ENCODE data around the gene FIBP. TPM values are rescaled to one million over a fixed set of nuclear protein-coding genes. Genes with fewer than 3 reads are reported as not detected.

The FIBP gene
- total and polyA plus RNA-seq, 10 of the 15 experiments (the other 5 are each of a cell fraction or from before 2014, with no cell fraction given) = 65.1 to 182 (median 94.6) TPM

- Histone ChIP-seq H3K9me3 (replicated peaks; ENCODE audit: control insufficient read depth, insufficient read depth, low read length) (no peaks in the 10 kb centered on the region), H2AFZ (ENCODE audit: control insufficient read depth, low read depth, low read length) (peak overlapping the region; percentile 75), H3K4me2 (ENCODE audit: control insufficient read depth, insufficient read depth) (peak overlapping the region; percentile 92), H3K79me2 (ENCODE audit: control insufficient read depth, insufficient read depth, low read length) (no peaks in the 10 kb centered on the region), H3K4me3 (peak overlapping the region; percentile 65), H3K27ac (ENCODE audit: control insufficient read depth, insufficient read depth) (peak overlapping the region; percentile 99), H3K36me3 (ENCODE audit: control insufficient read depth in 2 of 2, insufficient read depth in 2 of 2, low read length in 1 of 2) (no peaks in the 10 kb centered on the region; a peak in 1 of 4 replicates), H3K9ac (ENCODE audit: control insufficient read depth, insufficient read depth, low read length) (peak overlapping the region; percentile 83), H4K20me1 (ENCODE audit: control insufficient read depth, insufficient read depth) (no peaks in the 10 kb centered on the region), H3K4me1 (ENCODE audit: control insufficient read depth, insufficient read depth, low read length) (peaks cover 20% of the 10 kb centered on the region), H3K27me3 (replicated peaks in 1 of 2; ENCODE audit: control insufficient read depth in 2 of 2, insufficient read depth in 2 of 2, low read length in 1 of 2) (no peaks in the 10 kb centered on the region)
- WGBS (ENCODE audit: insufficient coverage, insufficient replicate concordance, low lambda C conversion rate, missing lambda C conversion rate) = 8% methylated on average over 9 of the region's 9 CpGs
- ATAC-seq (peak; percentile 95), DNase-seq (ENCODE audit: low read depth, low spot score) (peak; percentile 84), FAIRE-seq (peak; percentile 99)
- in situ Hi-C loops (cut with MboI) = no loop called here
- RAD21 ChIA-PET (ENCODE audit: unreplicated experiment) = interaction anchor here (0.5 to 1.6 kb wide), 10 partner anchors 26 to 208 kb away, joined by 3 to 7 read pairs (median 4); partner anchors contain the start of genes BANF1, CCDC85B, EIF1AD and FIBP
- CTCF ChIA-PET = interaction anchor here (1.0 to 2.0 kb wide), 5 partner anchors 34 to 69 kb away, joined by 4 to 7 read pairs (median 4); partner anchors contain the start of genes CCDC85B, FIBP and MUS81
- TSS peak; percentile 94 for BruUV-seq (replicated peaks)
- SMC1A ChIA-PET (ENCODE audit: uncharacterized antibody, unreplicated experiment) = interaction anchor here (1.1 to 2.3 kb wide), 3 partner anchors 15 to 38 kb away, joined by 3 to 19 read pairs (median 8); partner anchors contain the start of gene CCDC85B
- POLR2A ChIA-PET = interaction anchor here (0.5 to 3.1 kb wide), 14 partner anchors 8 to 806 kb away, joined by 3 to 29 read pairs (median 4); partner anchors contain the start of genes CCDC85B and FOSL1
- intact Hi-C loops (cut with micrococcal nuclease; ENCODE audit: unreplicated experiment) = loop anchor here (5.0 kb wide), 1 partner anchor 36 kb away; the partner anchor contains the start of gene CCDC85B
- peak; percentile 47; the same call in 1 of the 2 replicates for TF ChIP-seq POLR2AphosphoS5 (IDR thresholded peaks at IDR 0.05; ENCODE audit: low read length)
- 0 out of 2 replicates have a peak, but pooled peaks have one; percentile 31 for TF ChIP-seq FOXM1 (IDR thresholded peaks at IDR 0.05; ENCODE audit: low read depth, low read length)
- TF ChIP-seq PML (IDR thresholded peaks at IDR 0.05; ENCODE audit: low read length) = peak; percentile 66; the same call in 1 of the 2 replicates
- 0 out of 2 replicates have a peak, but pooled peaks have one; percentile 29 for TF ChIP-seq TCF12 (IDR thresholded peaks at IDR 0.05; ENCODE audit: low read depth, low read length)
- peak; percentile 78 for TF ChIP-seq HDGF (IDR thresholded peaks at IDR 0.05)
- TF ChIP-seq SUPT20H (IDR thresholded peaks at IDR 0.05; ENCODE audit: borderline replicate concordance, control insufficient read depth, low read depth, low read length) = no peak
- peak; percentile 48 for TF ChIP-seq SP1 (IDR thresholded peaks at IDR 0.05; ENCODE audit: low read depth, low read length)
- TF ChIP-seq SUZ12 (IDR thresholded peaks at IDR 0.05; ENCODE audit: unreplicated experiment) = no peak
- 0 out of 2 replicates have a peak, but pooled peaks have one; percentile 36 for TF ChIP-seq BACH1 (IDR thresholded peaks at IDR 0.05; ENCODE audit: borderline replicate concordance)
- peak; percentile 92 for TF ChIP-seq RUNX3 (IDR thresholded peaks at IDR 0.05; ENCODE audit: low read length)
- TF ChIP-seq, protein P1, sequence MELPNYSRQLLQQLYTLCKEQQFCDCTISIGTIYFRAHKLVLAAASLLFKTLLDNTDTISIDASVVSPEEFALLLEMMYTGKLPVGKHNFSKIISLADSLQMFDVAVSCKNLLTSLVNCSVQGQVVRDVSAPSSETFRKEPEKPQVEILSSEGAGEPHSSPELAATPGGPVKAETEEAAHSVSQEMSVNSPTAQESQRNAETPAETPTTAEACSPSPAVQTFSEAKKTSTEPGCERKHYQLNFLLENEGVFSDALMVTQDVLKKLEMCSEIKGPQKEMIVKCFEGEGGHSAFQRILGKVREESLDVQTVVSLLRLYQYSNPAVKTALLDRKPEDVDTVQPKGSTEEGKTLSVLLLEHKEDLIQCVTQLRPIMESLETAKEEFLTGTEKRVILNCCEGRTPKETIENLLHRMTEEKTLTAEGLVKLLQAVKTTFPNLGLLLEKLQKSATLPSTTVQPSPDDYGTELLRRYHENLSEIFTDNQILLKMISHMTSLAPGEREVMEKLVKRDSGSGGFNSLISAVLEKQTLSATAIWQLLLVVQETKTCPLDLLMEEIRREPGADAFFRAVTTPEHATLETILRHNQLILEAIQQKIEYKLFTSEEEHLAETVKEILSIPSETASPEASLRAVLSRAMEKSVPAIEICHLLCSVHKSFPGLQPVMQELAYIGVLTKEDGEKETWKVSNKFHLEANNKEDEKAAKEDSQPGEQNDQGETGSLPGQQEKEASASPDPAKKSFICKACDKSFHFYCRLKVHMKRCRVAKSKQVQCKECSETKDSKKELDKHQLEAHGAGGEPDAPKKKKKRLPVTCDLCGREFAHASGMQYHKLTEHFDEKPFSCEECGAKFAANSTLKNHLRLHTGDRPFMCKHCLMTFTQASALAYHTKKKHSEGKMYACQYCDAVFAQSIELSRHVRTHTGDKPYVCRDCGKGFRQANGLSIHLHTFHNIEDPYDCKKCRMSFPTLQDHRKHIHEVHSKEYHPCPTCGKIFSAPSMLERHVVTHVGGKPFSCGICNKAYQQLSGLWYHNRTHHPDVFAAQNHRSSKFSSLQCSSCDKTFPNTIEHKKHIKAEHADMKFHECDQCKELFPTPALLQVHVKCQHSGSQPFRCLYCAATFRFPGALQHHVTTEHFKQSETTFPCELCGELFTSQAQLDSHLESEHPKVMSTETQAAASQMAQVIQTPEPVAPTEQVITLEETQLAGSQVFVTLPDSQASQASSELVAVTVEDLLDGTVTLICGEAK (IDR thresholded peaks at IDR 0.05; ENCODE audit: borderline replicate concordance) = 0 out of 2 replicates have a peak, but pooled peaks have one; percentile 11
- 0 out of 2 replicates have a peak, but pooled peaks have one; percentile 57 for TF ChIP-seq ASH2L (IDR thresholded peaks at IDR 0.05; ENCODE audit: borderline replicate concordance, low read depth)
- TF ChIP-seq IRF4 (IDR thresholded peaks at IDR 0.05; ENCODE audit: low read depth, low read length) = no peak
- peak; percentile 65 for TF ChIP-seq SKIL (IDR thresholded peaks at IDR 0.05; ENCODE audit: low read depth, poor library complexity, severe bottlenecking)
- TF ChIP-seq RB1 (IDR thresholded peaks at IDR 0.05; ENCODE audit: borderline replicate concordance) = peak; percentile 41; the same call in 1 of the 2 replicates
- no peak for TF ChIP-seq CBX3 (IDR thresholded peaks at IDR 0.05; ENCODE audit: borderline replicate concordance, low read depth)
- TF ChIP-seq IKZF2 (IDR thresholded peaks at IDR 0.05) = peak; percentile 73 to 76; a peak in 3 of 4 replicates
- no peak for TF ChIP-seq ZNF24 (IDR thresholded peaks at IDR 0.05)
- peak; percentile 58; the same call in 1 of the 2 replicates for TF ChIP-seq PAX5 (IDR thresholded peaks at IDR 0.05; ENCODE audit: borderline replicate concordance, low read depth, low read length)
Observed at GRCh38 chr11:65927904-65928397, 39.7 kb upstream of the FIBP start.

Measured in GM12878 (cell line).